ENCODE measurements around the gene OOSP4B. TPM values are rescaled to one million over a fixed set of nuclear protein-coding genes. Genes with fewer than 3 reads are reported as not detected.

The OOSP4B gene
- total and polyA plus RNA-seq, 2 of the 4 experiments (the other 2 are of a cell fraction), result not detected

GRCh38 chr11:60077216-60077817, 60.3 kb downstream of the OOSP4B start:
- in situ Hi-C loops (cut with MboI; ENCODE audit: low sequenced_read_pairs) (no loop called here), intact Hi-C loops (cut with micrococcal nuclease) (no loop called here), dilution Hi-C loops (cut with HindIII; ENCODE audit: low sequenced_read_pairs, unreplicated experiment) (no loop called here)
- H4K8ac ChIP-seq (ENCODE audit: low read depth in 2 of 2, low read length in 2 of 2), result no peak overlapping the region
- no peaks in the 10 kb centered on the region for H3K27me3 ChIP-seq (ENCODE audit: control insufficient read depth, insufficient read depth, low read length)
- H3K56ac ChIP-seq (ENCODE audit: extremely low read depth, insufficient read depth, low read length), result no peak overlapping the region
- H3K9me3 ChIP-seq (ENCODE audit: control insufficient read depth, insufficient read depth, low read length), result peaks cover 3% of the 10 kb centered on the region; the same call in 1 of the 2 replicates
- no peak overlapping the region for H3K9ac ChIP-seq (ENCODE audit: low read depth, low read length)
- H3K23ac ChIP-seq (ENCODE audit: low read depth, low read length), result no peak overlapping the region
- ChIA-PET POLR2A (ENCODE audit: unreplicated experiment) (no interaction called here), CTCF (no interaction called here)
- H2AFZ ChIP-seq (replicated peaks; ENCODE audit: low read length, poor library complexity), result no peak overlapping the region
- 30% methylated on average over 2 of the region's 15 CpGs; no CpG with 5 or more reads in 1 of the 2 experiments for WGBS, 2 experiments (ENCODE audit: extremely low coverage in 2 of 2, insufficient read length in 1 of 2)
- H2BK5ac ChIP-seq (ENCODE audit: low read depth, low read length, poor library complexity, severe bottlenecking), result no peak overlapping the region
- no peak for DNase-seq
- no peak overlapping the region for H2BK15ac ChIP-seq (ENCODE audit: low read depth, low read length)
- H4K91ac ChIP-seq (ENCODE audit: insufficient read depth, low read depth, low read length), result no peak overlapping the region
- no peak overlapping the region for H2BK120ac ChIP-seq (ENCODE audit: low read depth, low read length)
- no peaks in the 10 kb centered on the region for H3K4me1 ChIP-seq (ENCODE audit: control insufficient read depth, insufficient read depth, low read length)
- H4K20me1 ChIP-seq (ENCODE audit: insufficient read depth, low read length), result no peaks in the 10 kb centered on the region
- no peak overlapping the region for H3K27ac ChIP-seq (ENCODE audit: insufficient read depth, low read length)
- no peak for ATAC-seq (ENCODE audit: low read depth)
- H2AK5ac ChIP-seq (ENCODE audit: low read depth, low read length), result no peak overlapping the region
- H3K79me1 ChIP-seq (ENCODE audit: low read depth in 1 of 2, low read length in 2 of 2), result no peaks in the 10 kb centered on the region
- no peak overlapping the region for H3K4me3 ChIP-seq (ENCODE audit: insufficient read depth, low read depth, low read length)
- H2BK20ac ChIP-seq (ENCODE audit: low read depth, low read length), result no peak overlapping the region
- no peaks in the 10 kb centered on the region for H3K36me3 ChIP-seq (ENCODE audit: control insufficient read depth, insufficient read depth, low read length)
- no peak overlapping the region for H3K14ac ChIP-seq (replicated peaks; ENCODE audit: low read depth, low read length)
- no peaks in the 10 kb centered on the region for H3K9me1 ChIP-seq (ENCODE audit: insufficient read depth, low read length)
- H3K4me2 ChIP-seq (ENCODE audit: low read depth, low read length), result no peak overlapping the region
- H2AK9ac ChIP-seq (replicated peaks; ENCODE audit: low read depth, low read length, poor library complexity), result no peak overlapping the region
- no peak overlapping the region for H3K4ac ChIP-seq (ENCODE audit: low read depth, low read length)
- BruUV-seq (replicated peaks), result no TSS peak
- TF ChIP-seq CEBPB (IDR thresholded peaks at IDR 0.05; ENCODE audit: low read depth, low read length) (no peak), RCOR1 (IDR thresholded peaks at IDR 0.05; ENCODE audit: insufficient replicate concordance, low read length) (no peak), RAD21 (IDR thresholded peaks at IDR 0.05; ENCODE audit: low read length) (no peak), FOS (IDR thresholded peaks at IDR 0.05; ENCODE audit: low read depth, low read length) (no peak), POLR2A (IDR thresholded peaks at IDR 0.05; ENCODE audit: low read depth, low read length) (no peak)
- no peak overlapping the region for H3K18ac ChIP-seq (ENCODE audit: low read depth, low read length)
- no peak overlapping the region for H4K5ac ChIP-seq (ENCODE audit: low read depth, low read length)
